Smooth muscle cell (in vitro differentiated cells): ENCODE measurements around the gene NOSIP. TPM values are rescaled to one million over a fixed set of nuclear protein-coding genes. Genes with fewer than 3 reads are reported as not detected.

Experiments used
- DNase-seq: peaks from one replicate; lab custom pipeline; 2025; ENCODE audit not compliant: unreplicated experiment; lab: John Stamatoyannopoulos, UW
- H2AFZ ChIP-seq: fragments of 200-600 bp; sonication (generic); 2 replicates; pipeline ENCODE4 v1.6.0; 2016; ENCODE audit warnings: antibody characterized with exemption, low read depth, mild to moderate bottlenecking
- H3F3A ChIP-seq: fragments of 200-600 bp; sonication (generic); 2 replicates; pipeline ENCODE4 v1.6.0; 2017; ENCODE audit warnings: antibody characterized with exemption, low read depth
- H3K27ac ChIP-seq: fragments of 200-600 bp; sonication (generic); 2 replicates; pipeline ENCODE4 v1.5.1; 2016; ENCODE audit warnings: low read depth, mild to moderate bottlenecking
- H3K27me3 ChIP-seq: fragments of 200-600 bp; sonication (generic); 2 replicates; pipeline ENCODE4 v1.6.1; 2016; ENCODE audit warnings: low read depth, mild to moderate bottlenecking
- H3K36me3 ChIP-seq: fragments of 200-600 bp; sonication (generic); 2 replicates; pipeline ENCODE4 v1.5.1; 2016; ENCODE audit warnings: low read depth
- H3K4me1 ChIP-seq: fragments of 200-600 bp; sonication (generic); 2 replicates; pipeline ENCODE4 v1.5.1; 2016; ENCODE audit warnings: low read depth
- H3K4me2 ChIP-seq: fragments of 200-600 bp; sonication (generic); 2 replicates; pipeline ENCODE4 v1.6.0; 2016; ENCODE audit warnings: mild to moderate bottlenecking
- H3K4me3 ChIP-seq: fragments of 200-600 bp; sonication (generic); 2 replicates; pipeline ENCODE4 v1.5.1; 2016; ENCODE audit warnings: mild to moderate bottlenecking
- H3K79me2 ChIP-seq: fragments of 200-600 bp; sonication (generic); 2 replicates; pipeline ENCODE4 v1.6.0; 2016; ENCODE audit warnings: low read depth, mild to moderate bottlenecking
- H3K9ac ChIP-seq: fragments of 200-600 bp; sonication (generic); 2 replicates; pipeline ENCODE4 v1.6.0; 2016; ENCODE audit warnings: low read depth
- H3K9me3 ChIP-seq: fragments of 200-600 bp; sonication (generic); replicated peaks from 2 replicates; pipeline ENCODE4 v1.5.1; 2016; ENCODE audit warnings: low read depth
- H4K20me1 ChIP-seq: fragments of 200-600 bp; sonication (generic); 2 replicates; pipeline ENCODE4 v1.6.0; 2016; ENCODE audit warnings: low read depth
- CTCF ChIP-seq: fragments of 200-600 bp; sonication (generic); IDR thresholded peaks from 2 replicates; pipeline ENCODE4 v1.5.1; 2017; ENCODE audit warnings: borderline replicate concordance, mild to moderate bottlenecking, antibody characterized with exemption; ENCODE audit not compliant: insufficient read depth, poor library complexity, severe bottlenecking
- WGBS: methylation state at CpG from one replicate; pipeline ENCODE4 v1.1.7; 2016; ENCODE audit warnings: low lambda C conversion rate; 5-methylcytosine and 5-hydroxymethylcytosine counted together
- polyA plus RNA-seq: library from polyadenylated mRNA; unstranded; fragments of >200 nt; fragmentation: Nextera tagmentation; extraction: Ambion mirVana; gene quantifications from 2 replicates; pipeline ENCODE4 v1.2.1, GENCODE V29; 2016
- total RNA-seq: library from RNA; depleted of rRNA; stranded (reverse); fragments of >200 nt; gene quantifications from 2 replicates; pipeline ENCODE4 v1.2.3, GENCODE V29; 2014

Gene NOSIP
- total and polyA plus RNA-seq, 2 experiments from 2014 or later = 45.0 to 95.7 TPM

- Histone ChIP-seq H3K9ac (no peak overlapping the region), H4K20me1 (peaks cover 30% of the 10 kb centered on the region), H3K27ac (no peak overlapping the region), H3K9me3 (no peaks in the 10 kb centered on the region), H3K4me3 (no peak overlapping the region), H3K36me3 (no peaks in the 10 kb centered on the region), H3K27me3 (no peaks in the 10 kb centered on the region), H2AFZ (no peak overlapping the region), H3K4me2 (no peak overlapping the region), H3F3A (peaks cover 13% of the 10 kb centered on the region), H3K79me2 (no peaks in the 10 kb centered on the region), H3K4me1 (peaks cover 4% of the 10 kb centered on the region)
- WGBS = 94% methylated on average over 11 of the region's 11 CpGs
- no peak for TF ChIP-seq CTCF
- DNase-seq = no peak
These were observed 27.6 kb downstream of the NOSIP start for GRCh38 chr19:49552749-49553148.

- DNase-seq = no peak
- peaks cover 6% of the 10 kb centered on the region for H3F3A ChIP-seq
- H3K36me3 ChIP-seq = no peaks in the 10 kb centered on the region
- 98% methylated on average over 7 of the region's 7 CpGs for WGBS
- peaks cover 30% of the 10 kb centered on the region for H4K20me1 ChIP-seq
- no peaks in the 10 kb centered on the region for H3K79me2 ChIP-seq
- no peaks in the 10 kb centered on the region for H3K9me3 ChIP-seq
- TF ChIP-seq CTCF = no peak
- peaks cover 3% of the 10 kb centered on the region for H3K4me1 ChIP-seq
- H3K27ac ChIP-seq = no peak overlapping the region
- H3K4me3 ChIP-seq = no peak overlapping the region
- H3K9ac ChIP-seq = no peak overlapping the region
- H3K27me3 ChIP-seq = no peaks in the 10 kb centered on the region
- no peak overlapping the region for H3K4me2 ChIP-seq
- H2AFZ ChIP-seq = no peak overlapping the region
These were observed 28.8 kb downstream of the NOSIP start for GRCh38 chr19:49551531-49551930.

GRCh38 chr19:49549045-49549444, 31.3 kb downstream of the NOSIP start:
- no peak overlapping the region for H2AFZ ChIP-seq
- H3K4me1 ChIP-seq = no peaks in the 10 kb centered on the region
- H3K9ac ChIP-seq = no peak overlapping the region
- no peaks in the 10 kb centered on the region for H3K79me2 ChIP-seq
- H3K9me3 ChIP-seq = no peaks in the 10 kb centered on the region
- WGBS = 90% methylated on average over 13 of the region's 13 CpGs
- H3K4me3 ChIP-seq = no peak overlapping the region
- peaks cover 14% of the 10 kb centered on the region for H4K20me1 ChIP-seq
- no peaks in the 10 kb centered on the region for H3K27me3 ChIP-seq
- no peaks in the 10 kb centered on the region for H3K36me3 ChIP-seq
- no peak overlapping the region for H3K27ac ChIP-seq
- H3F3A ChIP-seq = peaks cover 6% of the 10 kb centered on the region
- TF ChIP-seq CTCF = no peak
- no peak for DNase-seq
- no peak overlapping the region for H3K4me2 ChIP-seq

- Histone ChIP-seq H3K79me2 (no peaks in the 10 kb centered on the region), H3K36me3 (no peaks in the 10 kb centered on the region), H3K4me2 (no peak overlapping the region), H3K9ac (no peak overlapping the region), H3K27me3 (no peaks in the 10 kb centered on the region), H3K27ac (peak overlapping the region; percentile 7), H3K4me1 (no peaks in the 10 kb centered on the region), H2AFZ (no peak overlapping the region), H3K9me3 (no peaks in the 10 kb centered on the region), H3F3A (no peaks in the 10 kb centered on the region), H4K20me1 (peaks cover 12% of the 10 kb centered on the region), H3K4me3 (no peak overlapping the region)
- peak; percentile 91 for TF ChIP-seq CTCF
- 22% methylated on average over 9 of the region's 9 CpGs for WGBS
- peak; percentile 12 for DNase-seq
These were observed 33.4 kb downstream of the NOSIP start for GRCh38 chr19:49546825-49547565.
